ENCODE data around the gene FAM217B. TPM values are rescaled to one million over a fixed set of nuclear protein-coding genes. Genes with fewer than 3 reads are reported as not detected.

Gene FAM217B
- total RNA-seq, 4 donors from 2014 or later = 5.1 to 9.3 (median 6.4) TPM

GRCh38 chr20:59937150-59937549 is 3.0 kb upstream of the FAM217B start:
- TF ChIP-seq POLR2A (IDR thresholded peaks at IDR 0.05) (no peak), CTCF (IDR thresholded peaks at IDR 0.05) (no peak)
- 60 to 74% methylated on average over 3 of the region's 3 CpGs for WGBS, 2 donors
- DNase-seq = no peak
- H3K4me3 ChIP-seq = peak overlapping the region in 1 of 4 donors; percentile 5
- H3K9me3 ChIP-seq = no peaks in the 10 kb centered on the region
- H3K36me3 ChIP-seq = peaks cover 0 to 4% (median 0%) of the 10 kb centered on the region in 3 donors
- H3K27me3 ChIP-seq = no peaks in the 10 kb centered on the region
- intact Hi-C loops (cut with DNase I) = no loop called here
- no peak overlapping the region for H3K27ac ChIP-seq
- H3K4me1 ChIP-seq = peaks cover 37 to 74% (median 38%) of the 10 kb centered on the region in 3 donors

GRCh38 chr20:59938221-59938620 is 2.0 kb upstream of the FAM217B start:
- Histone ChIP-seq H3K4me1 (peaks cover 36 to 78% (median 37%) of the 10 kb centered on the region in 3 donors), H3K27me3 (no peaks in the 10 kb centered on the region), H3K9me3 (no peaks in the 10 kb centered on the region), H3K4me3 (peak overlapping the region in 3 of 4 donors; percentile 11 to 87 (median 67)), H3K27ac (peak overlapping the region in 2 of 4 donors; percentile 32 to 92), H3K36me3 (peaks cover 0 to 14% (median 0%) of the 10 kb centered on the region in 3 donors)
- WGBS, 2 donors = 62 to 67% methylated on average over 4 of the region's 4 CpGs
- no peak for DNase-seq
- intact Hi-C loops (cut with DNase I) = no loop called here
- TF ChIP-seq POLR2A (IDR thresholded peaks at IDR 0.05) = no peak
- TF ChIP-seq CTCF (IDR thresholded peaks at IDR 0.05) = no peak

- H3K36me3 ChIP-seq = peaks cover 0 to 19% (median 0%) of the 10 kb centered on the region in 3 donors
- intact Hi-C loops (cut with DNase I) = no loop called here
- H3K27me3 ChIP-seq = no peaks in the 10 kb centered on the region
- peak overlapping the region in 3 of 4 donors; percentile 67 to 88 (median 87) for H3K4me3 ChIP-seq
- H3K9me3 ChIP-seq = no peaks in the 10 kb centered on the region
- 14 to 86% methylated on average over 2 to 6 of the region's 7 CpGs for WGBS, 2 donors
- TF ChIP-seq CTCF (IDR thresholded peaks at IDR 0.05) (no peak), POLR2A (IDR thresholded peaks at IDR 0.05) (no peak)
- H3K4me1 ChIP-seq = peaks cover 32 to 74% (median 37%) of the 10 kb centered on the region in 3 donors
- no peak for DNase-seq
- peak overlapping the region in 2 of 4 donors; percentile 32 to 92 for H3K27ac ChIP-seq
Measured at GRCh38 chr20:59938696-59939051, 1.5 kb upstream of the FAM217B start.

GRCh38 chr20:59939052-59939878 is 924 bp upstream of the FAM217B start:
- 91 to 95% methylated on average over 20 to 33 of the region's 104 CpGs for WGBS, 2 donors
- peak overlapping the region; percentile 61 to 88 (median 77) for H3K4me3 ChIP-seq

More at GRCh38 chr20:59939052-59939878, 924 bp upstream of the FAM217B start:
- Histone ChIP-seq H3K27me3 (no peaks in the 10 kb centered on the region), H3K4me1 (peaks cover 30 to 68% (median 37%) of the 10 kb centered on the region in 3 donors), H3K27ac (peak overlapping the region; percentile 91 to 96 (median 94)), H3K9me3 (no peaks in the 10 kb centered on the region), H3K36me3 (peaks cover 1 to 25% (median 1%) of the 10 kb centered on the region in 3 donors)
- no peak for DNase-seq
- intact Hi-C loops (cut with DNase I) = no loop called here
- no peak for TF ChIP-seq CTCF (IDR thresholded peaks at IDR 0.05)
- no peak for TF ChIP-seq POLR2A (IDR thresholded peaks at IDR 0.05)

Measured in esophagus squamous epithelium (tissue), 5 donors.